SK-MEL-5 (cell line): ENCODE results near the gene S100A4. TPM values are rescaled to one million over a fixed set of nuclear protein-coding genes. Genes with fewer than 3 reads are reported as not detected.

Experiments
- DNase-seq: peaks from one replicate; pipeline ENCODE4 v3.0.0-alpha.2; 2016; ENCODE audit warnings: low read depth, low spot score
- in situ Hi-C: cut with HindIII; loops from 2 replicates; pipeline ENCODE4 v1.10.0; 2016; ENCODE audit warnings: low sequenced_read_pairs, high pct_unique_total_duplicates, low pct_unique_long_range_greater_than_20kb
- total RNA-seq: library from RNA; depleted of rRNA; stranded (reverse); fragments of >200 nt; shearing (Covaris generic); gene quantifications from 2 replicates; pipeline ENCODE4 v1.2.3, GENCODE V29; 2014

The S100A4 gene
- total RNA-seq, 1 experiment from 2014 or later, result not detected

DNA sequence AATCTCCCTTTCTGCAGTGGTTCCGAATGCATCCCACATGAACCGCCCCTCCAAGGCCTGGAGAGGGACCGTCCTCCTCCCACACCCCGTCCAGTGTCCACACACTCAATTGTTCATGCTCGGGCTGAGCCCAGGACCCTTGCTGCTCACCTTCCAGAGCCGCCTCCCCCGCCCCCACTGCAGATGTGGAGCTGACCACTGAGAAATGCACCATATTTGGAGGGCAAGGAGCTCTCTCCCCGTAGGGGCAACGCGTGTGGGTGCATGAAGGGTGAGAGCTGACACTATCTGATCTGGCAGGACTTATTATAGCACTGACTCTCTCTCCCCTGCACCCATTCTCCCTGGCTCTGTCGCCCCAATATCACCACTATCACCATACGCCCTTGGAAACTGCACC, 7.5 kb upstream of the S100A4 start:
- DNase-seq, result no peak
- in situ Hi-C loops, result no loop called here

DNA sequence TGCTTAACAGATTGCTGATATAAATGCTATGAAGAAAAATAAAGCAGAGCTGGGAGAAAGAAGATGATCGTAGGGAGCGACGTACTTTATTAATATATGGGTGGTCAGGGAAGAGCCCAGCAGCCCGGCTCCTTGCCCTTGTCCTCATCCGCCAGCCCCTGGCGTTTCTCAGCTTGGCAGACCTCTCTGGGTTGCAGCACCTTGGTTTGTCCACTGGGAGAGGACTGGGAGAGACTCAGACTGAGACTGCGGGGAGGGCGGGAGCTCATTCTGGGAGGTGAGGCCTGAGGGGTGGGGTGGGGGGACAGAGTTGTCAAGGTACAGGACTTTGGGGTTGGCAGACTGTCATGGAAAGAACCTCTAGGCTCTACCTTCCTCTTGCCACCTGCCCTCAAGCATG, 6.7 kb upstream of the S100A4 start:
- peak; percentile 28 for DNase-seq
- in situ Hi-C loops, result no loop called here

DNA sequence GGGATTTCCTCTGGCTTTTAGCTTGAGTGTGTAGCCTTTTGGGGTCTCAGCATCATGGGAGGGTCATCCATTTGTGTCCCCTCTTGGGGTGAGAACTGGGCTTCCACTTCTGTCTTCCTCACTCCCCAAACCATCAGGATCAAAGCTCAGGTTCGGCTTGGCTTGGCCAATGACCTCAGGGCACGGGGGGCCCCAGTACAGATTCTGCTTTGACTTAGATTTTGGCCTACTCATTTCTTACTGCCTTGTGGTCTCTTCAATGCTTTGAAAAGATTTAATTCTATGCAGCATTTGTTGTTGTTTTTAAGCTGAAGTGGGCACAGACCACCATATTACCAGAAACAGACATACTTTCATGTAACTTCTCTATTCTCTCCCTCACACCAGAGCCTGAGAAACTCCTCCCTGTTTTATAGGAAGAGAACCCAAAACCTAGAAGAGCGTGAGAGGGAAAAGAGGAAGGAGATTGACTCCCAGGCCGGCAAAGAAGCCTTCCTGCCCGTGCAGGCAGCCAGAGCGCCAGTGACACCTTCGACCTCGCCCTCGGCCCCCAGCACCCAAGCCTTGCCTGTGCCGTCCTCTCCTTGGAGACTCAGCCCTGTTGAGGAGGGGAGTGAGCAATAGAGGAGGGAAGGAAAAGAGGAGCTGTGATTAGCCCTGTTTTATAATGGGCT, 5.4 kb upstream of the S100A4 start:
- in situ Hi-C loops, result no loop called here
- no peak for DNase-seq

DNA sequence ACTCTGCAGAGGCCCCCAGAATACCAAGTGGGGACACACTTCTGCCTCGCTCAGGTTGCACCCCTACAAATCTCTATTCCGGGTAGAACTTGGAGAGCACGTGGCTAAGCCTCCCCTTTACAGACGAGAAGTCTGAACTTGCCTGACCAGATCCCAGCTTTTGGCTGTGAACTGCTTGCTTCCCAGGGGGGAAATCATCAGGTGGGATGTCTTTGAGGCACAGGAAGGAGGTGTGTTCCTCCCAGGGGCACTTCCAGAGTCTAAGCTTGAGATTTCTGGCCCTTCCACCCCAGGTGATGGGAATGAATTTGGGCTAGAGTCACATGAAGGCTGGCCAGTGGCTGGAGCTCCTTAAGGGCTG, 4.8 kb upstream of the S100A4 start:
- no peak for DNase-seq
- in situ Hi-C loops, result no loop called here

DNA sequence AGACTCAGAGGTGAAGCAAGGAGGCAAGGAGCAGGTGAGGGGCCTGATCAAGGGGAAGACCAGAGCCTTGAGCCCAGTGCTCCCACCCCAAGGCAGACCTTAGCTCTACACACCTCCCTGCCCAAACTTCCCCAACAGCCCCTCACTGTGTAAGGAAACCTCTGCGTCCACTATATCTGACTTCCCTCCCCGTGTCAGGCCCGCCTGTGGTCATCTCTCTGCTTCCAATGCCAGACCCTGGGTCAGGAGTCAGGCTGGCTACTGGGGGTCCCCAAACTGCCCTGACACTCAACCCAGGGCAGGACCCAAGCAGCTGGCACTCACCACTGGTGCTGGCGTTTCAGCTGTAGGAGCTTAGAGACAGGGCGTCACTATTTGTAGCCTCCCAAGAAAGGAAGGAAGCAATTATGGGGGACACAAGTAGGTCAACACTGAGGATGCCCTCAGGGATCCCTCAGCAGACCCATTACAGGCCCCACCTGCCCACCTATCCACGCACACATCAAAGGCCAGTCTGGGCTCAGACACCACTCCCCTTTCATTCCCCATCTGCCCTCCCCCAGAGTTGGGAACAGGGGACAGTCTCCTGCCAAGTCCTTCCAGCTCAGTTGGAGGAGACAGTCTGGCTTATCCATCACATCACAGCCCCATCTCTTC, 4.3 kb upstream of the S100A4 start:
- no peak for DNase-seq
- in situ Hi-C loops, result no loop called here

DNA sequence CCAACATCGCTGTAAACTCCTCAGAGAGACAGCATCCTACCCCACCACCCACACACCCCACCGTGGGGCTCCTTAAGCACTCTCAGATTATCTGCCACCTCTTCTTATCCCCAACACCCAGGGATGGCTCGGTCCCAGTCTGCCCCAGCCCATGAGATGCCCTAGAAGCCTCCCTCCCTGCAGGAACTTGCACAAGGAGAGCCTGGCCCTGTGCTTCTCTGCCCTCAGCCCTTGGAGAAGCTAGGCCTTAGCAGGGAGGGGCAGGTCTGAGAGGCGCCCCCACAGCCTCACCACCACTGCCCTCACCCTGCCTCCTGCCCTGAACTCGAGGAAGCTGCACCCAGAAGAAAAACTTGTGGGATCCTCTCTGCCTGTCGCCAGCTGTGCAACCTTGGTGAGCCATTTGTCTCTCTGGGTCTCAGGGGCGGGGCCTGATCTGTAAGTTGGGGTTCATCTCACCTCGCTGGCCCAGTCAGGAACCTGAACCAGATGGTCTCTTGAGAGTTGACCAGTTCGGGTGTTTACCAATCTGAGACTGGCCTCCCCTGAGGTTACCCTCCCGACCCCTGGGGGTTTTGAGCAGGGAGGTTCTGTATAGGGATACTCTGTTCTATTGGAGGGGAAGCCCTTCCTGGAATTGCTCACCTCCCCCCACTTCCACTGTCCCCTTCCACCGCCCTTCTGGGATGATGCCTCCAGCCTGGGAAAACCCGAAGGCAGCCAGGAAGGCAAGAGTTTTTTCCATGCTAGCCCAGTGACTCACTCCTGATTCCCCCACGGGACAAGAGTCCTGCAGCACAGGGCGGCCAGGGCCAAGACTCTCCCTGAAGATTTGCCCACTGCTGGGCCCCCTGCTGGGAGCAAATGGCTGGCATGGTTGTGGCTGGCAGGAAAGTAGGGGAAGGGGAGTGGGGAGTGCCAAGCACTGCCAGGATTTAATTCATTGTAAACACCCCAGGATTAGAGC, 3.4 kb upstream of the S100A4 start, which contains the start of gene S100A3:
S100A3 (minus strand) TSS at position 537 of the 967 bp plus-strand sequence. CDS start 773 bp downstream, outside the sequence.
- in situ Hi-C loops, result no loop called here
- peak; percentile 72 for DNase-seq

DNA sequence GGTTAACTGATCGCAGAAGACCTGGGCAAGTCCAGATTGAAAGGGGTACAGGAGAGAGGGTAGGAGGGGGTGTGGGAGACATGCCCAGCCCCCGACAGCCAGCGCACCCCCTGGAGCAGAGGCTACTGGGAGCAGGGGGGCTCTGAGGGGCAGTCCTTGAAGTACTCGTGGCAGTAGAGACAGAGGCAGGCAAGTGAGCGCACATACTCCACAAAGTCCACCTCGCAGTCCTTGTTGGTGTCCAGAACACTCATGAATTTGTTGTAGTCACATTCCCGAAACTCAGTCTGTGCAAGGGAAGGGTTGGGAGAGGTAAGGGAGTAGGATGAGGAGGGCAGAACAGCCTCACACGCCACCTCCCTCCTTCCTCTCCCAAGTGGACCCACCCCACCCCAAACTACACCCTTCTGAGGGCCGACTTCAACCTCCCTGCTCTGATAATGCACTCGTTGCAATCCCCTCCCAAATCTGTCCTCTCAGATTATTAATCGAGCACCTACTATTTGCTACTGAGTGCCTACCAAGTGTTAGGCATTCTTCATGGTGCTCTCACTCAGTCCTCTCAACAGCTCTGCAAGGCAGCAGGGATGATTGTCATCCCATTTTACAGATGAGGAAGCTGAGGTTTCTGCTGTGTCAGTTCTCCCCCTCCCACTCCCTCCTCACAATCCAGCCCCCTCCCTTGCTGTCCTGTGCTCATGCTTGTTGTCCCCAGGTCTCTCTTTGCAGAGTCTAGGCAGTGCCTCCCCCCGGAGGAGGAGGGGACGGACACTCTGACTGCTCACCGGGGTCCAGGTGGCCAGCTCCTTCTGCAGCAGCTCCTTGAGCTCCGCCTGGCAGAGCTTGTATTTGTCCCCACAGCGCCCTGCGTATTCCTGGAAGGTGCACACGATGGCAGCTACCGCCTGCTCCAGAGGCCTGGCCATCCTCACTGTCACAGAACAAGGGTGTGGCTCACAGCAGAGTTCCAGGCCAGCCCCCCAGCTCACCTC, 2.2 kb upstream of the S100A4 start:
- in situ Hi-C loops, result no loop called here

DNA sequence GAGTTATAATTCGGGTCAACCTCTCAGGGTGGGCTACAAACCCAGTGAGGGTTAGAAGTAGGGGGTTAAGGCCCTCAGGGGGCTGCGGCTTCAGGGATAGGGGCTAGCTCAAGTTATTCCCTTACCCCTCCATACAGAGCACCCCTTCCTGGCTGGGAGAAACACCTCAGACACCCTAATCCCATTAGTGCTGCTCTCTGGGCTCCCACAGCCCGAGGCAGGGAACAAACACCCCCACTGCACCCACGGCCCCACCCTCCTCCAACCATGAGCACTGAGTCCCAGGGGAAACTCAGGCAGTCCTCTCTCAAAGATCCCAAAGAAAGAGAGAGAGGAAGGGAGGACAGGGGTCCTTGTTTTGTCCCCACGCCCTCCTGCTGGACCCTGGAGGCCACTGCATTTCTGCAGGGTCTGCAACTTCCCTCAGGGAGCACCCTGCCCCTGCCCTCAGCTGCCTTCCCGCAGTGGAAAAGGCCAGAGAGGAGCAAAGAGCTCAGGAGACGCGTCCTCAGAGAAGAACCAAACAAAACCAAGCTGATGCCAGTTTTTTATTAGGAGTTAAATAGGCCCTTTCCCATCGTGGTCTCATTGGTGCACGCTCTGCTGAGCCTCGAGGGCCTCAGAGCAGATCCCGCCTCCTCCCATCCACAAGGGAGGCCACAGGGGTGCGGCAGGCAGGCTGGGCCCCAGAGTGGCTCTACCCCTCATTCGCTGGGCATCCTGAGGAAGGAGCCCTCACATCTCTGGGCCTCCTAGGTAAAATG, 1.4 kb upstream of the S100A4 start:
- in situ Hi-C loops, result no loop called here
- DNase-seq, result no peak

More for the DNA sequence above, 2.2 kb upstream of the S100A4 start:
- no peak for DNase-seq

DNA sequence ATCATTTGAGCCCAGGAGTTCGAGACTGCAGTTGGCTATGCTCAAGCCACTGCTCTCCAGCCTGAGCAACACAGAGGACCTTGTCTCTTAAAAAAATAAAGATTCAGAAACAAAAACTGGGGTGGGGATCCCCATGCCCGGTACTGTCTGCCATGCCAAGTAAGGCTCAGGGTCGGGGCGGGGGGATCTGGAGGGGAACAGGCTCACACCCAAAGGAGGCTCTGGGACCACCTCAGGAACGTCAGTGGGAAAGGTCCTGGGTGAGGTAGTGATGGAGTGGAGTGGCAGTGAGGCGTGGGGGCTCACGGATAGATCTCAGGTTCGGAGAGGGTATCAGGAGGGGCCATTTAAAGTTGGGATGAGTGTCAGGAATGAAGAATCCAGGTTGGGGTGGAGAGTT, 765 bp upstream of the S100A4 start:
- no peak for DNase-seq
- in situ Hi-C loops, result no loop called here

DNA sequence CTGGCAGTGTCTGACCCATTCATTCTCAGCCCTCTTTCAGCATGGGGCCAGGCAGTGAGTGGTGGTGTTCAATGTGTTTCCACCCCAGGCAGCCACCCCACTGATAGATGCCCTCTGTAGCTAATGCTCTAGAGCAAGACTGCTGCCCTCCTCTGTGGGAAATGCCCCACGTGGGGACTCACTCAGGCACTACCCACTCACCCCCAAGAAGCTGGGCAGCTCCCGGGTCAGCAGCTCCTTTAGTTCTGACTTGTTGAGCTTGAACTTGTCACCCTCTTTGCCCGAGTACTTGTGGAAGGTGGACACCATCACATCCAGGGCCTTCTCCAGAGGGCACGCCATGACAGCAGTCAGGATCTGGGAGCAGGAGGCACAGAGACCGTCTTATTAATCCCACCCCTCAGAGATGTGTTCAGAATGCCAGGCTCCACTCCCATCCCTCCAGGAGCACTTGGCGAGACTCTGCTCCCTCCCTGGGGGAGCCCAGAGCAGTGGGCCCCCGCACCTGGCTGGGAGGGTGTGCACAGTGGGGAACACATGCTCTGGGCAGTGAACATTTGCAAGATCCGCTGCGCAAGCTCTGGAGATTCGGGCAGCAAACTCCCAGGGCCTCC, 1.0 kb downstream of the S100A4 start:
- no peak for DNase-seq
- in situ Hi-C loops, result no loop called here

DNA sequence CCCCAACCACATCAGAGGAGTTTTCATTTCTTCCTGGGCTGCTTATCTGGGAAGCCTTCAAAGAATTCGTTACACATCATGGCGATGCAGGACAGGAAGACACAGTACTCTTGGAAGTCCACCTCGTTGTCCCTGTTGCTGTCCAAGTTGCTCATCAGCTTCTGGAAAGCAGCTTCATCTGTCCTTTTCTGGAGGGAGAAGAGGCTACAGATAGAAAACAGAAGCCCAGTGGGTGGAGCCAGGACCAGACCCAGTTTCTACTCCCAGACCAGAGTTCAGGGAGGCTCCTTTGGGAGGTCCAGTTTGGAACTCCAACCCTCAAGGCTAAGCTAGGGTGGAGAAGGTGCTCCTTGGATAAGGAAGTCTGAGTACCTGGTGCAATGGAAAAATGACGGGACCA, 1.9 kb downstream of the S100A4 start:
- in situ Hi-C loops, result no loop called here
- no peak for DNase-seq

DNA sequence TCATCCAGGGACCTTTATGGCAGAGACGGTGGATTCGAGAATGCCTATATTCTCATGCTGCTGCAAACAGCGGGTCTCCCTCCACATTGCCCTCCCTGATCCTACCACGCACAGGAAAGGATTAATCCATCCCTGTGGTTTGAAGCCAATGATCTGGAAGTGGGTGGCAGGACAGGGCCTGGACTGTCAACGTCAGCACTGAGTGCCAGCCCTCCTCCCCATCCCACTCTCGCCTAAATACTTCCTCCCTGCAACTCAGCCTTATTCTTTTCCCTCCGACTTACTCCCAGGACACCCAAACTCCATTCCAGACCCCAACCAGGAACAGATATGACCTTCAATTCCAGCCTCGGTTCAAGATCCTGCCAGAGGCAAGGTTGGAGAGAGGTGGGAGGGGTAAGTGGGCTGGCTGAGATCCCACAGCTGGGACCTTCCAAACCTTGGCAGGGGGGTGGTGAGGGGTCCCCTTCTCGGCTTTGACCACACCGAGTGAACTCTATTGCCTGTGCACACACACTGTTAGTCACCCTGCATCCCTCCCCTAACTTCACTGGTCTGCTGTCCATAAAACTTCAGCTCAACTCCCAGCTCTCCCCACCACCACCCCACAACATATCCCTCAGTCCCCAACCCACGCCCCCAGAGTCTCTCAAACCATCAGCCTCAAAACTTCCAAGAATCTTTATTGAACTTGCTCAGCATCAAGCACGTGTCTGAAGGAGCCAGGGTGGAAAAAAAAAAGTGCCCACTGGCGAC, 2.5 kb downstream of the S100A4 start:
- DNase-seq, result no peak
- in situ Hi-C loops, result no loop called here

DNA sequence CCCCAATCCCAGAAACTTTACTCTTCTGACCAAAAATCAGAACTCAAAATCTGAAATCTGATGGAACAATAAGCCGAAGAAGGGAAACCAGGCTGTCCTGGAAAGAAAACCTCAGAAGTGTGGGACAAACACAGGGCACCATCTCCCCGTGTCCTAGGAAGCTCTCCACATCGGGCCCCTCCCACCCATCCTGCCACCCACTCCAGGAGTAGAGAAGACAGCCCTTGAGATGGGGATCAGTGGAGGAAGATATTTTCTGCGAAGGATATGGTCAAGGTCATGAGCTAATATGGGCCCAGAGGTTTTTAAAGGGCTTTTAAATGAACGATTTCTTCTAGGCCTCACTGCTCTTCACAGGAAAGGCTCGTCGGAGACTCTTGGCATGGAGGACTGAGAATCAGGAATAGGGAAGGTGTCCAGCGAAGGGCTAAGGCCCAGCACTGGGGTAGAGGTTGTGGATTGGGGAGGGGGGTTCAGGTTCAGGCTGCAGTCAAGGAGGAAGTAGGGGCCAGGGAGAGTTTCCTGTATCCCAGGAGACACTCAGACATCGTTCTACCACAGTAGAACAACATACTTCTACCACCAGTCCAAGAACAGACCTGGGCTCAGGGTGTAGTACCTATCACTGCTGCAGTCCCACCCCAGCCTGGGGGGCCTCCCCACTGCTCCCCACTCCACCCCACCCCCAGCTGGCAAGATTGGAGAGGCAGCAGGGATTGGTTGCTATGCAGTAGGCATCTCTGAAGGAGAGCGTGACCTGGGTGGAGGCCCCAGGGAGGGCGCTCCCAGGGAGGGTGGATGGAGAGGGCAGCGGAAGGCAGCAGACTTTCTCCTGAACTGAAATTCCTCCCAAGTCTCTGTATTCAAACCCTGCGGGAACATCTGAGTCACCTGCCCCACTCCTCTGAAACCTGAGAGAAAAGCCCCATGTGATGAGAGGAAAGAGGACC, 3.7 kb downstream of the S100A4 start:
- in situ Hi-C loops, result no loop called here
- no peak for DNase-seq

DNA sequence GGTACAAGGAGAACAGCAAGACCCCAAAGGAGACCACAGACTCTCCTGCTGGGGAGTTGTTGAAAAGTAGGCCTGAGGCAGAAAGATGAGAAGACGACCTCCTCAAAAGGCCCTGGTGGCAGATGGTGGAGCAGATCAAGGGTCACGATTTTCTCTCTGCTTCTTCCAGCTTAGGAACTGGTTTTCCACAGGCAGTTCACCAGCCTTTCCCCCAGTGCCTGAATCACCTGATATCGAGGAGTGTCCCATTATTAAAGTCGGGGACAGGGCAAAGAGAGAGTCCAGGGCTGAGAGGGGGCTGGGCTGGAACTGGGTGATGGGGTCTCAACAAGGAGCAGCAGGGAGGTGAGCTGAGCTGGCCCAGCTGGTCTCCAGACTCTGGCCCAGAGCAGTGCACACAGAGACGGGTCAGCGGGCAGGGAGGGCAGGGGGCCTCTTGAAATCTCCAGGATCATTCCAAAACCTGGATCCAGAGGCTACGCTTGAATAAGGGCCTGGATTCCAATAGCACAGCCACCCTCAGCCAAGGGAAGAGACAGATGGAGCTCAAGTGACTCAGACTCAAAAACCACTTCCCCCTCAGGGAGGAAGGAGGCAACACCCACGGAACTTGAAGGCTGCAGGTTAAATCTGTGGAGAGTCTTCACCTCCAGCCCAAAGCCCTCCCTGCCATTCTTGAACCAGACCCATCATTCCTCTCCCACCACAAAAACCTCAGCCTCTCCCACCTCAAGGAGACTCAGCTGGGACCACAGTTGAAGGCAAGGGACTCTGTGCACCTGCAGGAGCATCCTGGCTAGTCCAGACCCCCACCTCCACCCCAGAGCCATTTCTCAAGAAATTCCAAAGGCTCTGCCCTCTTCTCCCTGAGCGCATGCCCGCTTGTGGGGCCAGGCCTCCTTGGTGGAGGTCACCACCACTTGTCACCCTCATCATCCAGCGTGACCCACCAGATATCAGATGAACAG, 4.9 kb downstream of the S100A4 start, which contains the start of gene S100A5:
S100A5 (minus strand) TSS at position 541 of the 968 bp plus-strand sequence. CDS start 743 bp downstream, outside the sequence.
- in situ Hi-C loops, result no loop called here
- DNase-seq, result no peak
